Stromal cell of bone marrow (primary cell): Measurements from ENCODE around the gene ATP5F1E.
"Not testable (repeated sequence)": the region's sequence is repeated elsewhere in the genome, so short reads cannot be mapped to it uniquely, and the experiment has no call there.

Experiments used
- DNase-seq: peaks from one replicate; pipeline ENCODE4 v3.0.0-alpha.2; 2012; ENCODE audit warnings: low read depth

ATP5F1E gene

GRCh38 chr20:59019217-59019616 lies 12.9 kb downstream of the ATP5F1E start, which contains the start of gene TUBB1:
Gene TUBB1 (plus strand): TSS chr20:59019429. CDS start chr20:59019523, 94 bp downstream.
- no peak for DNase-seq

- no peak for DNase-seq
These were observed 13.3 kb downstream of the ATP5F1E start for GRCh38 chr20:59018817-59019216.

- DNase-seq, result no peak
These were observed 14.5 kb downstream of the ATP5F1E start for GRCh38 chr20:59017493-59018231.

GRCh38 chr20:59016795-59017492 lies 15.2 kb downstream of the ATP5F1E start:
- DNase-seq, result no peak

- DNase-seq, result no peak
These were observed 16.1 kb downstream of the ATP5F1E start for GRCh38 chr20:59015812-59016711.

- no peak for DNase-seq
These were observed 16.7 kb downstream of the ATP5F1E start for GRCh38 chr20:59015411-59015810.

- DNase-seq, result no peak
These were observed 17.3 kb downstream of the ATP5F1E start for GRCh38 chr20:59014680-59015389.

GRCh38 chr20:59013959-59014608 lies 18.1 kb downstream of the ATP5F1E start:
- peak; percentile 65 for DNase-seq

GRCh38 chr20:59013031-59013951 lies 18.8 kb downstream of the ATP5F1E start:
- DNase-seq, result no peak

GRCh38 chr20:59011874-59012157 lies 20.3 kb downstream of the ATP5F1E start:
- not testable (repeated sequence) for DNase-seq

GRCh38 chr20:59010995-59011873 lies 20.9 kb downstream of the ATP5F1E start:
- DNase-seq, result peak; percentile 82

- no peak for DNase-seq
These were observed 21.7 kb downstream of the ATP5F1E start for GRCh38 chr20:59010321-59010994.

GRCh38 chr20:59008715-59009336 lies 23.3 kb downstream of the ATP5F1E start:
- DNase-seq, result no peak

GRCh38 chr20:59007665-59008511 lies 24.2 kb downstream of the ATP5F1E start:
- no peak for DNase-seq

GRCh38 chr20:59006864-59007664 lies 25.1 kb downstream of the ATP5F1E start, which contains the start of gene CTSZ:
Gene CTSZ (minus strand): TSS chr20:59007254. CDS start chr20:59007128, 126 bp downstream.
- DNase-seq, result no peak

- DNase-seq, result no peak
These were observed 25.8 kb downstream of the ATP5F1E start for GRCh38 chr20:59006167-59006863.
